ENCODE results near the gene XCL2. TPM values are rescaled to one million over a fixed set of nuclear protein-coding genes. Genes with fewer than 3 reads are reported as not detected.

The XCL2 gene
- total and polyA plus RNA-seq, 2 of the 4 experiments (the other 2 are of a cell fraction), result not detected

- no peak for TF ChIP-seq NFE2L2 (IDR thresholded peaks at IDR 0.05; ENCODE audit: low read depth, low read length)
- no peak for TF ChIP-seq MXI1 (IDR thresholded peaks at IDR 0.05; ENCODE audit: borderline replicate concordance, low read depth, low read length)
- no peak for TF ChIP-seq RFX5 (IDR thresholded peaks at IDR 0.05; ENCODE audit: low read depth, low read length)
- TF ChIP-seq POLR2A (IDR thresholded peaks at IDR 0.05; ENCODE audit: low read depth, low read length), result no peak
- TF ChIP-seq CEBPB (IDR thresholded peaks at IDR 0.05; ENCODE audit: low read depth, low read length), result no peak
- no peak for TF ChIP-seq ELK1 (IDR thresholded peaks at IDR 0.05; ENCODE audit: borderline replicate concordance, low read depth, low read length)
- Histone ChIP-seq H4K20me1 (ENCODE audit: insufficient read depth, low read length) (no peaks in the 10 kb centered on the region), H4K5ac (ENCODE audit: low read depth, low read length) (no peak overlapping the region), H3K4me1 (ENCODE audit: control insufficient read depth, insufficient read depth, low read length) (no peaks in the 10 kb centered on the region), H3K27ac (ENCODE audit: insufficient read depth, low read length) (no peak overlapping the region), H3K9me1 (ENCODE audit: insufficient read depth, low read length) (no peaks in the 10 kb centered on the region), H2AFZ (replicated peaks; ENCODE audit: low read length, poor library complexity) (no peak overlapping the region), H2BK15ac (ENCODE audit: low read depth, low read length) (no peak overlapping the region), H2BK120ac (ENCODE audit: low read depth, low read length) (no peak overlapping the region), H3K4me3 (ENCODE audit: insufficient read depth, low read depth, low read length) (no peak overlapping the region), H3K56ac (ENCODE audit: extremely low read depth, insufficient read depth, low read length) (no peak overlapping the region), H2BK20ac (ENCODE audit: low read depth, low read length) (no peak overlapping the region), H3K4me2 (ENCODE audit: low read depth, low read length) (no peak overlapping the region), H3K36me3 (ENCODE audit: control insufficient read depth, insufficient read depth, low read length) (no peaks in the 10 kb centered on the region), H4K91ac (ENCODE audit: insufficient read depth, low read depth, low read length) (no peak overlapping the region), H3K18ac (ENCODE audit: low read depth, low read length) (no peak overlapping the region), H3K4ac (ENCODE audit: low read depth, low read length) (no peak overlapping the region), H2BK5ac (ENCODE audit: low read depth, low read length, poor library complexity, severe bottlenecking) (no peak overlapping the region), H2AK9ac (replicated peaks; ENCODE audit: low read depth, low read length, poor library complexity) (no peak overlapping the region), H3K9ac (ENCODE audit: low read depth, low read length) (no peak overlapping the region), H3K27me3 (ENCODE audit: control insufficient read depth, insufficient read depth, low read length) (no peaks in the 10 kb centered on the region), H2AK5ac (ENCODE audit: low read depth, low read length) (no peak overlapping the region), H4K8ac (ENCODE audit: low read depth in 2 of 2, low read length in 2 of 2) (no peak overlapping the region), H3K79me1 (ENCODE audit: low read depth in 1 of 2, low read length in 2 of 2) (no peaks in the 10 kb centered on the region), H3K9me3 (ENCODE audit: control insufficient read depth, insufficient read depth, low read length) (no peaks in the 10 kb centered on the region), H3K14ac (replicated peaks; ENCODE audit: low read depth, low read length) (no peak overlapping the region), H3K23ac (ENCODE audit: low read depth, low read length) (no peak overlapping the region)
- in situ Hi-C loops (cut with MboI; ENCODE audit: low sequenced_read_pairs), result no loop called here
- DNase-seq, result no peak
- ChIA-PET CTCF (no interaction called here), POLR2A (ENCODE audit: unreplicated experiment) (no interaction called here)
- dilution Hi-C loops (cut with HindIII; ENCODE audit: low sequenced_read_pairs, unreplicated experiment), result no loop called here
- no TSS peak for BruUV-seq (replicated peaks)
- no peak for ATAC-seq (ENCODE audit: low read depth)
- intact Hi-C loops (cut with micrococcal nuclease), result no loop called here
Observed at GRCh38 chr1:168556647-168557046, 12.8 kb upstream of the XCL2 start.
